ENCODE measurements around the gene PRAMEF27.
"Not testable (repeated sequence)": the region's sequence is repeated elsewhere in the genome, so short reads cannot be mapped to it uniquely, and the experiment has no call there.

Gene PRAMEF27

DNA sequence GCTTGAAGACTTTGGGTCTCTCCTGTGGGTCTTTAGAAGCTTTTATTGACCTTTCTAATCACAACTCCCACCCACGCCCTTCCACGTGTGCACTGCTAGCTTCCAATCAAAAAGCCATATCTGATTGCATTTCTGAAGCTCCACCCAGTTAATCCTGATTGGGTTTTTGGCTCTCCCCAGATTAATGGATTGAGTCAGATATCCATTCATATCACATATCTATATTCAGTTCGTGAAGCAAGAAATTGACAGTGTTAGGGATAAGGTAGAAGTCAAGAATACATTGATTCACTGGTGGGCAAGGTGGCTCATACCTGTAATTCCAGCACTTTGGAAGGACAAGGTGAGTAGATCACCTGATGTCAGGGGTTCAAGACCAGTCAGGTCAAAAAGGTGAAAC is at the start of gene PRAMEF27:
TSS of gene PRAMEF27 (minus strand) at position 101 of the 400 bp plus-strand sequence. CDS start 2,916 bp downstream, outside the sequence.
- DNase-seq (ENCODE audit: low read depth in 2 of 2); H3K4me3 ChIP-seq (replicated peaks in 1 of 2; ENCODE audit: low read depth in 2 of 2, low read length in 2 of 2): not testable (repeated sequence)

DNA sequence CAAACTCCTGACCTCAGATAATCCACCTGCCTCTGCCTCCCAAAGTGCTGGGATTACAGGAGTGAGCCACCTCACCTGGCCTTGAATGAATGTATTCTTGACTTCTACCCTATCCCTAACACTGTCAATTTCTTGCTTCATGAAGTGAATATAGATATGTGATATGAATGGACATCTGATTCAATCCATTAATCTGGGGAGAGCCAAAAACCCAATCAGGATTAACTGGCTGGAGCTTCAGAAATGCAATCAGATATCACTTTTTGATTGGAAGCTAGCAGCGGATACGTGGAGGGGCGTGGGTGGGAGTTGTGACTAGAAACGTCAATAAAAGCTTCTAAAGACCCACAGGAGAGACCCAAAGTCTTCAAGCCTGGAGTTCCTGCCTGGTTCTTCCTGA is 14.1 kb upstream of the PRAMEF27 start, which contains the start of gene PRAMEF25:
TSS of gene PRAMEF25 (plus strand) at position 301 of the 400 bp plus-strand sequence. CDS start 2,920 bp downstream, outside the sequence.
- DNase-seq (ENCODE audit: low read depth in 2 of 2); H3K4me3 ChIP-seq (replicated peaks in 1 of 2; ENCODE audit: low read depth in 2 of 2, low read length in 2 of 2): not testable (repeated sequence)

DNA sequence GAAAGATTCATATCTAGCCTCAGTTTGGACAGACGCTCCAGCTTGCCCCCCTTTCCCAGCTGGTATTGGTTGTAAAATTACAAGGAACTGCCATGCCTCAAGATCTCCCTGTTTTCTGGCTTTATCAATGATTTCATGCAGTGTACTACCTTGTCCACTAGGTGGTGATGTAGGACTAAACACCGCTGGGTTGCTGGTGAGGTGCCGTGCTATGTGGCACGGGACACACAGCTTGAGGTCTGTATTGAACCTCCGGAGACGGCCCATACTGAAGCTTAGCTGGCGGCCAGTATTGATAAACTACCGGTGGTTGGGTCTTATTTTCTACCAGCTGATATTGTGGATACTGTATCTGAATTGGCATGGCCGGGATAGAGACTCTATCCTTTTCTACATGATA is 36.5 kb downstream of the PRAMEF27 start:
- H3K4me3 ChIP-seq (replicated peaks in 1 of 2; ENCODE audit: low read depth in 2 of 2, low read length in 2 of 2); DNase-seq (ENCODE audit: low read depth in 2 of 2): not testable (repeated sequence)

DNA sequence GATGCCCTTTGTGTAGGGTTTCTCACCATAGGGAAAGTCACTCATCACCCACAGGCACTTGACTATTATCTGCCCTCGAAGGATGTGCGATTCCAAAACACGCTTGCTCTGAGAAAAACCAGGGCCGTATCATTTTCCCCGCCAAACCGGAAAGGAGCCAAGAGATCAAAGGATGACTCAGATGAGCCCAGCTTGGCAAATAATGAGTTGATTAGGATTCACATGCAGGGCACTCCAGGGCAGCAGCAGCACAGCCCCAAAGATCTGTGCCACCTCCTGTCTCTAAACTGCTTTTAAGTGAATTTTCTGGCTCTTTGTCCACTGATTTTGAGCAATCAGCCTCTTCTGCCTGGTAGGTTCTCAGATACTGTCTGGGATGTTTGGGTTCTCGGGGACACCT is 44.4 kb downstream of the PRAMEF27 start:
- DNase-seq (ENCODE audit: low read depth in 2 of 2); H3K4me3 ChIP-seq (replicated peaks in 1 of 2; ENCODE audit: low read depth in 2 of 2, low read length in 2 of 2): not testable (repeated sequence)

DNA sequence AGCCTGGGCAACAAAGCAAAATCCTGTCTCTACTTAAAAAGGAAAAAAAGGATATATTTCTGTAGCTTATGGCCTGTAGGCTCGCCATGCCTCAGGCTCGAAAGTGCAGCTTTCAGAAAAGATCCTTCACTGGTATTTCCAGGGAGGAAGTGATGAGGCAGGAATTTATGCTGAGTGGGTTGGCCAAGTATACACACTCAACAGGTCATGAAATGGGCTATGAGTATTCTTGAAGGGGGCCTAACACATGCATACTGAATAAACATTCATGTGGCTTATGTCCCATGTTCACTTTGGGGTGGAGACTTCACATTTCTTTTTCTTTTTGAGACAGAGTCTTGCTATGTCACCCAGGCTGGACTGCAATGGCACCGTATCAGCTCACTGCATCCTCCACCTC is 47.0 kb downstream of the PRAMEF27 start:
- DNase-seq (ENCODE audit: low read depth in 2 of 2), result not testable (repeated sequence)

DNA sequence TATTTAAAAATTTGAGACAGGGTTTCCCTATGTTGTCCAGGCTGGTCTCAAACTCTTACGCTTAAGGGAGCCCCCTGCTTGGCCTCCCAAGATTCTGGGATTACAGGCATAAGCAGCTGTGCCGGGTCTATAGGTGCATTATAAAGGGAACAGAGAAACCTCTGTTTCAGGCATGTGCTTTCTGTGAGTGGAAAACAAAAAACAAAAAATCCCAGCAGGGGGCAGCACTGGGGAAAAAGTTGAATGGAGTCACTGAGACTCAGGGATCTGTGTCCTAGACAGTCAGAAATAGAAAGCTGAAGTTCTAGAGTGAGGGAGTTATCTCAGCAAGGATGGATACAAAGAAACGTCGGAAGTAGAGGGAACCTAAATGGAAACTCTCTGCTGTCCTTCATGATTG is 50.6 kb downstream of the PRAMEF27 start:
- H3K4me3 ChIP-seq (replicated peaks in 1 of 2; ENCODE audit: low read depth in 2 of 2, low read length in 2 of 2); DNase-seq (ENCODE audit: low read depth in 2 of 2): not testable (repeated sequence)

More for the DNA sequence above, 47.0 kb downstream of the PRAMEF27 start:
- not testable (repeated sequence) for H3K4me3 ChIP-seq (replicated peaks in 1 of 2; ENCODE audit: low read depth in 2 of 2, low read length in 2 of 2)
